HG03139 (cell line): ENCODE data around the gene NDUFS6.
"Not testable (repeated sequence)": the region's sequence is repeated elsewhere in the genome, so short reads cannot be mapped to it uniquely, and the experiment has no call there.

Experiments
- ATAC-seq: cut with Tn5 transposase; IDR thresholded peaks from one replicate; pipeline ENCODE4 v1.9.1; 2021; ENCODE audit not compliant: unreplicated experiment

NDUFS6 gene

GRCh38 chr5:1796371-1797102, 4.7 kb upstream of the NDUFS6 start:
- ATAC-seq, result no peak

- ATAC-seq, result no peak
Observed at GRCh38 chr5:1797103-1797800, 4.0 kb upstream of the NDUFS6 start.

DNA sequence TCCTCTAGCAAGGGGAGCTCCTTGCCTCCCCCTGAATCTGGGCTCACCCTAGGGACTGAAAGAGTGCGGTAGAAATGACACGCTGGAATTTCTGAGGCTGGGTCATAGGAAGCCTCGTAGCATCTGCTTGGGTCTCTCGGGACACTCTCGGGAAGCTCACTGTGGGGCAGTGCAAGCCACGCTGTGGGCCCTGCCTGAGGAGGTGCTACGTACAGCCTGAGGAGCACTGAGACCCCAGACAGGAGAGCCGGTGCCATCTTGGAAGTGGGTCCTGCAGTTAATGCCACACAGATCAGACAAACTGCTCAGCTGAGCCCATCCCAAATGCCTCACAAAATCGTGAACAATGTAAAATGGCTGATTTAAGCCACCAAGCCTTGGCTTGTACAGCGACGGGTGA, 3.4 kb upstream of the NDUFS6 start:
- ATAC-seq, result no peak

DNA sequence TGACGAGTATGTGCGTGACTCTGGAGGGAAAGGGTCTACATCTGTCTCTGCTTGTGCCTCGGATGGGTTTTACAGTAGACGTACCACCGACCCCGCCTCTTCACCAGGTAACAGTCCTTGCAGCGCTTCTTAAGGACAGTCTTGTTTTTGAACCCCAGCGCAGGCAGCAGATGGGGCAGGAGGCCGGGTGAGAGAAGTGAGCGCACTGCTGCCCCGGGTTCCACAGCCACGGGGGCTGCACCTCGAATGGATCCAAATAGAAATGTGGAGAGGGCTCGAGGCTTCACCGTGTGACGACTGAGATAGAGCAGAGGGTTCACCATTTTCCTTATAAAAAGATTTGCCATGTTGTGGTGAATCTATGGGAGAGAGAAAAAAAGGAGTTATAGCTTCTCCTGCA, 2.6 kb upstream of the NDUFS6 start:
- ATAC-seq, result not testable (repeated sequence)

- no peak for ATAC-seq
Observed at GRCh38 chr5:1799110-1799601, 2.1 kb upstream of the NDUFS6 start.

DNA sequence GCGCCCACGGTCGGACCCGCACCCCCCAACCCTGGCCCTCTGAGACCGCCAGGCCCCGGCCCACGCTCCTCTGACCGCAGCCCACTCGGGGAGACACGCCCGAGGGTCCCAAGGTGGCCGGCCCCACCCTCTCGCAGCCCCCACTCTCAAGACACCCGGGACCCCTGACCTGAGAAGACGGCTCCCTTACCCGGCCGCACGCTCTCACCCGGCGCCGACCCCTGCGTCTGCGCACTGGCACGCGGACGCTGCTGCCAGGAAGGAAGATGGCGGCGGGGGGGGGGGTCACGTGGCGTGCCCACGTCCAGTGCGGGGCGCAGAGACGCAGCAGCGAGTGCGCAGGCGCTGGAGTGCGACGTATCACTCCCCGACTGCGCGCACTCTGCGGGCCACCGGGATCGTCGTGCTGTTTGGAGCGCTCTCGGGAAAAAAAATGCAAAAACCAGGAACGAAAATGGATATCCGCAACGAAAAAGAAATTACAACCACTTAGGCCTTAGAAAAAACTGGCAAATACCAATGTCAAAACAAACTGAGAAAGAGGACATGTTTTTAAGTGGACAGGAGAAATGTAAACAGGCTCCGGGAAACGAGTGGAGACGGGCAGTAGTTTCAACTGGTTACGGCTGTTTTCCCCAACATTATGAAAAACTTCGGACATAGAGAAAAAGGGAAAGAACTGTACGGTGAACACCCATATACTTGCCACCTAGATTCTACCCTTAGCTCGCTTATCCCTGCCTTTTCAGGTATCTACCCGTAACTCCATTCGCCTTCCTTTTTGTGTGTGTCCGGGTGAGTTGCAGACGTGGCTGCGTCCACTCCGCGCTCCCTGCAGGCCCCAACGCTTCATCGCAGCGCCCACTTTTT, 1.4 kb upstream of the NDUFS6 start, which contains the start of gene MRPL36:
MRPL36 (minus strand) TSS at position 236 of the 870 bp plus-strand sequence. CDS start 902 bp downstream, outside the sequence.
- no peak for ATAC-seq

DNA sequence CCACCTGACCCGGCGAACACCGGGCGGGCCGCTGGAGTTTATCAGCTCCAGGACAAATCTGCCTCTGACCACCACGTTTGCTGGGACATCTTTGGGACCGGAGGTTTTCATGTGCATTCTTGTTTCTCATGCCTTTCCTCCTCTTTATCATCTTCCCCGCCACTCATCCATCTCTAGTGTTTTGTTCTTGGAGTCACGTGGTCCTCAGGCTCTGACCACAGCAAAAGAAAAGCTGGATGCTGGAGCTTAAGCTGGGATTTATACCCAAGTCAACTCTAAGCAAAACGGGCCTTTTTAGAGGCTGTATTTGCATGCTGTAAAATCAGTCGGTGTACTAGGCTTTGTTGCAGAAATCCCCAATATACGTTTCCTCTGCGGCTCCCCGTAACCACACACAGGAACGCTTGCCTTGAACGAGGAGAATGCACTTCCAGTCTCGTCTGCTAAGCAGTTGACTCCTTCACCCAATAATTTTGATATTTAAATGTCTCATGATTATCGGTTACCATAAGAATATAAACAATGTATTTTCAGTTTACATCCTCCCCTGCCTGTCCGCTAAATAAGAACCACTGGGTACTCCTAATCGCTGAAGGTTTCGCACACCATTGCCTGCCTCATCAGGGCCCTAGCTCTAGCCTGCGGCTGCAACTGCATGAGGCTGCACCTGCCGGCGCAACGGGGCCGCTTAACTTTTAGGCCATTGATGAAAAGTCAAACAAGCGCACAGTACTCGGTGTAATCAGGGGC, 560 bp upstream of the NDUFS6 start:
- peak; percentile 33 for ATAC-seq

DNA sequence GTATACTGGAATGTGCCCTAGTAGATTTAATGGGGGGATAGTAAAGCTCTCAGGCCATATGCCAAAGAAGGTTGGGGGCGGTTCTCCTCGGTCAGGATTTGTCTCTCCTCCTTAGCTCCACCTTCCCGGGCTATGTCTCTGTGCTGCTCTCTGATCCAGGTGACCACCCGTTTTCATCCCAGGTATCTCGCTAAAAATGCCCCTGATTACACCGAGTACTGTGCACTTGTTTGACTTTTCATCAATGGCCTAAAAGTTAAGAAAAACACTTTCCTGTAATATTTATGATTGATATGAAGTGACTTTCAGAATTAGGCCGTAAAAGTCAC, 724 bp downstream of the NDUFS6 start:
- no peak for ATAC-seq

GRCh38 chr5:1803192-1803591, 2.0 kb downstream of the NDUFS6 start:
- no peak for ATAC-seq

DNA sequence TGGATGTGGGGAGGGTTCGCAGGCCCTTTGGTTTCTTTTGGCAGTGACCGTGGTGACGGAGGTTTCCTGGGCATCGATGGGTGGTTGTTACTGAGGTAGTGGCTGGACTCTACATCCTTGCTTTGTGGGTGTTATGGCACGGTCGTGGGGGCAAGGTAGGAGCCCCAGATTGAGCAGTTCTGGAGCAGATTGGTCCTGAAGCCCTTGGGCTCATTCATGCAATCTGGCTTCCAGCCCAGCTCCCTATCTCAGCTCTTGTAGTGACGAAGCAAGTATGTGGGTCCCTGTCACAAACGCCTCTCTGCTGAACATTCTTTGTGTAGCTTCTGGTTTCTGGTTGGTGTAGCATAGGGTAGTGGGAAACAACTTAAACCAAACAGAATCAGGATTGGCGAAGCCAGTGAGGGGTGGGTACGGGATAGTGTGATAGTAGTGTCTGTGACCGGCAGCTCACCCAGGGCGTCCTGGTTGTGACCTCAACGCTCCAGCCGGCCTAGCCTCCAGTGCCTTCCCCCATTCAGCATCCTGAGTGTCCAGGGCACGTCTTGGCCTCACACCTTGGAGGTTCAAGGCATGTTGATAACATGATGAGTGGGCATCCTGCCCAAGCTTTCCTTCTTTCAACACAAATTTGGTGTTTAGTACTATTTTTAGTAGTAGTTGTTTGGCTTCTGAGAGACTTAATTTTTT, 2.9 kb downstream of the NDUFS6 start:
- ATAC-seq, result no peak

DNA sequence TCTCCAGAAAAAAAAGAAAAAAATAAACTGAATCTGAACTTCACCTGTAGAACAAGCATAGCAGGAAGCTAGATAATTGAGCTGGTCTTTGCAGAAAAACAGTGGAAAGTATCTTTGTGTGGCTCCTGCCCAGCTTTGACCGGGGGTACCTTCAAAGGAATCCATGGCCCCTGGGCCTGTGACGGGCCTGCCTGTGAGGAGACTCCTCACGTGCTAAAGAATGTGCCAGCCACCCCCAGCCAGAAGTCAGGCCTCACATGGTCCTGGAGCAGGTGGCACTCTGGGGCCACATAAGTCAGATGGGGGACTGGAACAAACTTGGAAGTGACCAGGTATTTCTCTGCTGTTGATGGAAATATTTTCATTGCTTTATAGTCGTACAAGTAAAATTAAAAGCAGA, 4.1 kb downstream of the NDUFS6 start:
- no peak for ATAC-seq

DNA sequence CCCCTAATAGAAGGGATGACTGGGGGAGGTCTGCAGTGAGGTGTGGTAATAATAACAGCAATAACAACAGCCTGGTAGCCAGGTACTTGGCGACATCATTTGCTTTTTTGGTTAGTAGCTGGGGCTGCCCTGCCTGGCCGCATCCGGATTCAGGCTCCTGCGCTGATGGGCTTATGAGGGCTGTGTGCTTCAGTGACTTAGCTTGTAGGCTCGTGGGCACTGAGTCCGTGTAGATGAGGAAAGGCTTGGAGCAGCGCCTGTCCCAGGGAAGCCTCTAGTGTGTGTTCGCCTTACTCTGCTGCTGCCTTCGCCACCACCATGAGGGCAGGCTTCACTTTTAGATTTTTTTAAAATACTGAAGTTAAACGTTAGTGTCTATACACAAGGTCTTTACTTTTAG, 4.5 kb downstream of the NDUFS6 start:
- ATAC-seq, result no peak

- no peak for ATAC-seq
Observed at GRCh38 chr5:1806199-1806598, 5.0 kb downstream of the NDUFS6 start.

- ATAC-seq, result no peak
Observed at GRCh38 chr5:1806974-1807373, 5.8 kb downstream of the NDUFS6 start.

- no peak for ATAC-seq
Observed at GRCh38 chr5:1807451-1808185, 6.4 kb downstream of the NDUFS6 start.

- ATAC-seq, result no peak
Observed at GRCh38 chr5:1808439-1808838, 7.2 kb downstream of the NDUFS6 start.

- ATAC-seq, result no peak
Observed at GRCh38 chr5:1809416-1810035, 8.3 kb downstream of the NDUFS6 start.

- no peak for ATAC-seq
Observed at GRCh38 chr5:1810581-1811101, 9.4 kb downstream of the NDUFS6 start.
